Ectodermal cell (in vitro differentiated cells): ENCODE data around the gene CEP44.

Experiments
- H3K27ac ChIP-seq: 2 replicates; pipeline ENCODE4 v1.7.0; 2013; ENCODE audit warnings: mild to moderate bottlenecking, low read depth, low read length; ENCODE audit not compliant: insufficient read depth, poor library complexity, severe bottlenecking
- H3K27me3 ChIP-seq: 2 replicates; pipeline ENCODE4 v1.7.0; 2013; ENCODE audit warnings: mild to moderate bottlenecking, low read length; ENCODE audit not compliant: insufficient read depth, control insufficient read depth, poor library complexity, severe bottlenecking
- H3K36me3 ChIP-seq: one replicate; pipeline ENCODE4 v1.7.0; 2013; ENCODE audit warnings: low read length; ENCODE audit not compliant: control insufficient read depth, insufficient read depth
- H3K4me1 ChIP-seq: one replicate; pipeline ENCODE4 v1.7.0; 2013; ENCODE audit warnings: low read length; ENCODE audit not compliant: control insufficient read depth, insufficient read depth
- H3K4me3 ChIP-seq: 2 replicates; pipeline ENCODE4 v1.7.0; 2013; ENCODE audit warnings: low read depth, low read length, control low read depth; ENCODE audit not compliant: insufficient read depth
- H3K9me3 ChIP-seq: 2 replicates; pipeline ENCODE4 v1.7.0; 2013; ENCODE audit warnings: mild to moderate bottlenecking, low read length, moderate library complexity; ENCODE audit not compliant: control insufficient read depth
- WGBS, 2 experiments: methylation state at CpG; one replicate each; pipeline ENCODE4 v1.1.7; 2013; ENCODE audit warnings: missing lambda C conversion rate in 2 of 2; 5-methylcytosine and 5-hydroxymethylcytosine counted together

The CEP44 gene

GRCh38 chr4:174318829-174319764, 35.4 kb downstream of the CEP44 start:
- Histone ChIP-seq H3K27ac (no peak overlapping the region), H3K9me3 (no peaks in the 10 kb centered on the region), H3K27me3 (no peaks in the 10 kb centered on the region)

GRCh38 chr4:174320494-174321199, 36.9 kb downstream of the CEP44 start:
- Histone ChIP-seq H3K36me3 (no peaks in the 10 kb centered on the region), H3K4me1 (no peaks in the 10 kb centered on the region), H3K27me3 (no peaks in the 10 kb centered on the region), H3K9me3 (no peaks in the 10 kb centered on the region), H3K27ac (no peak overlapping the region), H3K4me3 (no peak overlapping the region)
- 94 to 95% methylated on average over 5 of the region's 5 CpGs for WGBS, 2 experiments

More at GRCh38 chr4:174318829-174319764, 35.4 kb downstream of the CEP44 start:
- 87 to 88% methylated on average over 8 of the region's 8 CpGs for WGBS, 2 experiments
- no peaks in the 10 kb centered on the region for H3K4me1 ChIP-seq
- no peaks in the 10 kb centered on the region for H3K36me3 ChIP-seq
- H3K4me3 ChIP-seq = no peak overlapping the region

- no peaks in the 10 kb centered on the region for H3K36me3 ChIP-seq
- H3K27me3 ChIP-seq = no peaks in the 10 kb centered on the region
- H3K4me1 ChIP-seq = no peaks in the 10 kb centered on the region
- WGBS, 2 experiments = 100% methylated on average over 1 of the region's 1 CpG
- no peak overlapping the region for H3K27ac ChIP-seq
- H3K4me3 ChIP-seq = no peak overlapping the region
- no peaks in the 10 kb centered on the region for H3K9me3 ChIP-seq
These were observed 40.5 kb downstream of the CEP44 start for GRCh38 chr4:174324236-174324635.

GRCh38 chr4:174324725-174325124, 41.0 kb downstream of the CEP44 start:
- H3K27ac ChIP-seq = no peak overlapping the region
- no peak overlapping the region for H3K4me3 ChIP-seq
- H3K36me3 ChIP-seq = no peaks in the 10 kb centered on the region
- H3K27me3 ChIP-seq = no peaks in the 10 kb centered on the region
- H3K4me1 ChIP-seq = no peaks in the 10 kb centered on the region
- H3K9me3 ChIP-seq = no peaks in the 10 kb centered on the region
- WGBS, 2 experiments = 93% methylated on average over 2 of the region's 2 CpGs; no CpG with 5 or more reads in 1 of the 2 experiments

- no peak overlapping the region for H3K4me3 ChIP-seq
- no peaks in the 10 kb centered on the region for H3K36me3 ChIP-seq
- no peak overlapping the region for H3K27ac ChIP-seq
- H3K4me1 ChIP-seq = no peaks in the 10 kb centered on the region
- H3K27me3 ChIP-seq = no peaks in the 10 kb centered on the region
- H3K9me3 ChIP-seq = no peaks in the 10 kb centered on the region
- WGBS, 2 experiments = 89 to 100% methylated on average over 2 to 4 of the region's 4 CpGs
These were observed 49.2 kb downstream of the CEP44 start for GRCh38 chr4:174332741-174333493.

GRCh38 chr4:174334628-174335027, 50.9 kb downstream of the CEP44 start:
- Histone ChIP-seq H3K27ac (no peak overlapping the region), H3K9me3 (no peaks in the 10 kb centered on the region), H3K36me3 (no peaks in the 10 kb centered on the region), H3K4me3 (no peak overlapping the region), H3K27me3 (no peaks in the 10 kb centered on the region), H3K4me1 (no peaks in the 10 kb centered on the region)
- WGBS, 2 experiments = 87 to 91% methylated on average over 3 of the region's 3 CpGs

GRCh38 chr4:174340714-174341113, 57.0 kb downstream of the CEP44 start:
- H3K4me3 ChIP-seq = no peak overlapping the region
- no peaks in the 10 kb centered on the region for H3K9me3 ChIP-seq
- no peaks in the 10 kb centered on the region for H3K27me3 ChIP-seq
- 100% methylated on average over 2 of the region's 2 CpGs; no CpG with 5 or more reads in 1 of the 2 experiments for WGBS, 2 experiments
- no peaks in the 10 kb centered on the region for H3K36me3 ChIP-seq
- no peak overlapping the region for H3K27ac ChIP-seq
- H3K4me1 ChIP-seq = no peaks in the 10 kb centered on the region

- Histone ChIP-seq H3K9me3 (no peaks in the 10 kb centered on the region), H3K27me3 (no peaks in the 10 kb centered on the region), H3K36me3 (no peaks in the 10 kb centered on the region), H3K4me1 (no peaks in the 10 kb centered on the region), H3K4me3 (no peak overlapping the region), H3K27ac (no peak overlapping the region)
- WGBS, 2 experiments = 93% methylated on average over 1 of the region's 1 CpG
These were observed 65.4 kb downstream of the CEP44 start for GRCh38 chr4:174349156-174349555.

GRCh38 chr4:174352061-174352819, 68.5 kb downstream of the CEP44 start:
- Histone ChIP-seq H3K27ac (no peak overlapping the region), H3K9me3 (no peaks in the 10 kb centered on the region)
- WGBS, 2 experiments = 70 to 77% methylated on average over 5 of the region's 5 CpGs

More at GRCh38 chr4:174352061-174352819, 68.5 kb downstream of the CEP44 start:
- H3K4me3 ChIP-seq = no peak overlapping the region
- no peaks in the 10 kb centered on the region for H3K27me3 ChIP-seq
- no peaks in the 10 kb centered on the region for H3K4me1 ChIP-seq
- no peaks in the 10 kb centered on the region for H3K36me3 ChIP-seq
